ENCODE measurements around the gene HFM1.

DNA sequence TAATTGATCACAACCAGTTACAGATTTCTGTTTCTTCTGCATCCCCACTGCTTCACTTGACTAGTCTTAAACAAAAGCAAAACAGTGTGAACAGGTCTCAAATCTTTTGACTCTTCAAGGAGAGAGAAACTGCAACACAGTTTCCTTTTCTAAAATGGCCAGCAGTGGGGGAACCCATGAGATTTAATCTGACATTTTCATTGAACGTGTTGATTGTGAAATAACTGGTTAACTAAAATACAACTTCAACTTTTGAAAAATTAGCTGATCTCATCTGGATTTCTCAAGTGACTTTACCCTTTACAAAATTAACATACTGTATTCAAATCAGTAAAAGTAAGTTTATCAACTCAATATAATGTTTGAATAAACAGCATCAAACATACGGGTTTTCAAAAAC lies 143.0 kb downstream of the HFM1 start:
- TF ChIP-seq, protein P1, sequence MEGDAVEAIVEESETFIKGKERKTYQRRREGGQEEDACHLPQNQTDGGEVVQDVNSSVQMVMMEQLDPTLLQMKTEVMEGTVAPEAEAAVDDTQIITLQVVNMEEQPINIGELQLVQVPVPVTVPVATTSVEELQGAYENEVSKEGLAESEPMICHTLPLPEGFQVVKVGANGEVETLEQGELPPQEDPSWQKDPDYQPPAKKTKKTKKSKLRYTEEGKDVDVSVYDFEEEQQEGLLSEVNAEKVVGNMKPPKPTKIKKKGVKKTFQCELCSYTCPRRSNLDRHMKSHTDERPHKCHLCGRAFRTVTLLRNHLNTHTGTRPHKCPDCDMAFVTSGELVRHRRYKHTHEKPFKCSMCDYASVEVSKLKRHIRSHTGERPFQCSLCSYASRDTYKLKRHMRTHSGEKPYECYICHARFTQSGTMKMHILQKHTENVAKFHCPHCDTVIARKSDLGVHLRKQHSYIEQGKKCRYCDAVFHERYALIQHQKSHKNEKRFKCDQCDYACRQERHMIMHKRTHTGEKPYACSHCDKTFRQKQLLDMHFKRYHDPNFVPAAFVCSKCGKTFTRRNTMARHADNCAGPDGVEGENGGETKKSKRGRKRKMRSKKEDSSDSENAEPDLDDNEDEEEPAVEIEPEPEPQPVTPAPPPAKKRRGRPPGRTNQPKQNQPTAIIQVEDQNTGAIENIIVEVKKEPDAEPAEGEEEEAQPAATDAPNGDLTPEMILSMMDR (conservative IDR thresholded peaks at IDR 0.05) = no peak
- no peak for TF ChIP-seq ZFX (IDR thresholded peaks at IDR 0.05)
